Measurements from ENCODE around the gene PPP2R2B.

PPP2R2B gene

GRCh38 chr5:146781157-146781556, 97.4 kb downstream of the PPP2R2B start:
- TF ChIP-seq, protein P1, sequence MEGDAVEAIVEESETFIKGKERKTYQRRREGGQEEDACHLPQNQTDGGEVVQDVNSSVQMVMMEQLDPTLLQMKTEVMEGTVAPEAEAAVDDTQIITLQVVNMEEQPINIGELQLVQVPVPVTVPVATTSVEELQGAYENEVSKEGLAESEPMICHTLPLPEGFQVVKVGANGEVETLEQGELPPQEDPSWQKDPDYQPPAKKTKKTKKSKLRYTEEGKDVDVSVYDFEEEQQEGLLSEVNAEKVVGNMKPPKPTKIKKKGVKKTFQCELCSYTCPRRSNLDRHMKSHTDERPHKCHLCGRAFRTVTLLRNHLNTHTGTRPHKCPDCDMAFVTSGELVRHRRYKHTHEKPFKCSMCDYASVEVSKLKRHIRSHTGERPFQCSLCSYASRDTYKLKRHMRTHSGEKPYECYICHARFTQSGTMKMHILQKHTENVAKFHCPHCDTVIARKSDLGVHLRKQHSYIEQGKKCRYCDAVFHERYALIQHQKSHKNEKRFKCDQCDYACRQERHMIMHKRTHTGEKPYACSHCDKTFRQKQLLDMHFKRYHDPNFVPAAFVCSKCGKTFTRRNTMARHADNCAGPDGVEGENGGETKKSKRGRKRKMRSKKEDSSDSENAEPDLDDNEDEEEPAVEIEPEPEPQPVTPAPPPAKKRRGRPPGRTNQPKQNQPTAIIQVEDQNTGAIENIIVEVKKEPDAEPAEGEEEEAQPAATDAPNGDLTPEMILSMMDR (IDR thresholded peaks at IDR 0.05), result no peak

DNA sequence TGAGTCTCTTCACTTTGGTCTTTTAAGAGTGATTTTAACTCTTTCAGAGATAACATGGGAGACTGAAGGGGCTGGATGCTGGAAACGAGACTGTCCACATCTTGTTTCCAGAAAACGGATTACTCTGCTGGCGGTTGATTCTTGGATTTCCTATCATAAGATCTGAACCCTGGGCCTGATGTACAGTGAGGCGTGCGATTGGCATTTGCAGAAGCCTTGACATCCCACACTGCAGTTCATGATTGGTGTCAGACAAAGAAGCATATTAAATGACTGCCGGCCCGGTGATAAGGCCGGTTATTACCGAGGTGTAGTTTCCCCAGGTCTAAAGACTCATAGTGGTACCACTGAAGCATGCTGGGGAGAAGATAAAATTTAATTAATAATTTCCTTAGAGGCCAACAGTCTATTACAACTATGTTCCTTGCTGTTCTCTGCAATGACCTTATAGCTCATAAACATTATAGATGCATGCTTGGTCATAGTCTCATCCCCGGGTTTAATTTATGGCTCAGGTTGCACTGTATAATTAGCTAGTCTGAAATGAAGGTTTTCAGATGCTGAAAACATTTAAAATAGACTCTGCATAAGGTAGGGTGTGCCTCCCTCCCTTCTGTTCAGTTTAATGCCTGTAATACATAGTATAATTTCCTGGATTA, 99.2 kb downstream of the PPP2R2B start:
- TF ChIP-seq, protein P1 (IDR thresholded peaks at IDR 0.05), result no peak

DNA sequence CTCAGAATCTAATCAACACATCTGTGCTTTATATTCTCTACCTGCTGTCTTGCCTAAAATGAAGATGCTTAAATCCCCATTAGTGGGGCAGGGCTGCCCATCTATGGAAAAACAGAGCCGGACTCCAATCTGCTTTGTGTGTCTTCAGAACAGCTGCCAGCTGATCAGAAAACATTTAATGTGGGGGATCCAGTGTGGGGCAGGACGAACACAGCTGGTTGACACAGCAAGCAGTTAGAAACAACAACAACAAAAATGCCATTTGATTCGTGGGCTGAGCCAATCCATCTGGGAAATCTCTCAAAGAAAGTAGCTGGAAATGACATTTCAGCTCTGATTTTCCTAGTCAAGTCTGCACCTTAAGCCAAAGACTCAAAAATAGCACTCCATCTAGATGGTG, 99.8 kb downstream of the PPP2R2B start:
- TF ChIP-seq, protein P1 (IDR thresholded peaks at IDR 0.05), result no peak

GRCh38 chr5:146778261-146778660, 100.3 kb downstream of the PPP2R2B start:
- TF ChIP-seq, protein P1 (IDR thresholded peaks at IDR 0.05), result no peak

- TF ChIP-seq, protein P1 (IDR thresholded peaks at IDR 0.05), result no peak
Observed at GRCh38 chr5:146772881-146773466, 105.6 kb downstream of the PPP2R2B start.

DNA sequence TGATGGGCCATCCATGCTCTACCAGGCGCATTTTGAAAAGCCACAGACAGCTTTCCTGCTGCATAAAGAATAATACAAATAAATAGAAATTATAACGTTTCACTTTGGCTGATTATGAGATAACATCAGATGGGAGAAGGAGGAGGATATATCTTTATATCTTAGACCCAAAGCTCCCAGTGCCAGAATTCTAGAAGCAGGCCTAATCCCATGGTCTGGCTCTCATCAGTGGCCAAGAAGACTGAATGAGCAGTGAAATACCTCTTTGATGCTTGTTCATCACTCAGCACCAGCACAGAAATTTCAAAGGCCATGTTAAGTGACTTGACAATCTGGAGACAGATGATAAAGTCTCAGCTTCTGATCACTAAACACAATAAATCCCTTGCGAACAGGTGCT, 107.6 kb downstream of the PPP2R2B start:
- TF ChIP-seq, protein P1 (IDR thresholded peaks at IDR 0.05), result no peak

GRCh38 chr5:146770546-146770945, 108.0 kb downstream of the PPP2R2B start:
- TF ChIP-seq, protein P1 (IDR thresholded peaks at IDR 0.05), result no peak

All from LNCAP (cell line).